ENCODE results near the gene JAKMIP3. TPM values are rescaled to one million over a fixed set of nuclear protein-coding genes. Genes with fewer than 3 reads are reported as not detected.

JAKMIP3 gene
- total RNA-seq, 1 donor from 2014 or later: 1.1 TPM

- no peak for ATAC-seq
- intact Hi-C loops (cut with DNase I): no loop called here
- DNase-seq (ENCODE audit: low spot score): no peak
These were observed 39.7 kb downstream of the JAKMIP3 start for GRCh38 chr10:132105302-132105995.

- intact Hi-C loops (cut with DNase I): no loop called here
- DNase-seq (ENCODE audit: low spot score): peak; percentile 48
- no peak for ATAC-seq
These were observed 40.7 kb downstream of the JAKMIP3 start for GRCh38 chr10:132106431-132106830.

- DNase-seq (ENCODE audit: low spot score) (peak; percentile 42), ATAC-seq (no peak)
- intact Hi-C loops (cut with DNase I): no loop called here
These were observed 41.6 kb downstream of the JAKMIP3 start for GRCh38 chr10:132107186-132107948.

- DNase-seq (ENCODE audit: low spot score): peak; percentile 51
- intact Hi-C loops (cut with DNase I): no loop called here
- ATAC-seq: no peak
These were observed 42.5 kb downstream of the JAKMIP3 start for GRCh38 chr10:132107949-132108877.

GRCh38 chr10:132109341-132110110 is 43.8 kb downstream of the JAKMIP3 start:
- ATAC-seq (peak; percentile 90), DNase-seq (ENCODE audit: low spot score) (peak; percentile 56)
- intact Hi-C loops (cut with DNase I): no loop called here

- ATAC-seq (no peak), DNase-seq (ENCODE audit: low spot score) (peak; percentile 55)
- intact Hi-C loops (cut with DNase I): no loop called here
These were observed 44.4 kb downstream of the JAKMIP3 start for GRCh38 chr10:132110111-132110521.

- intact Hi-C loops (cut with DNase I): no loop called here
- DNase-seq (ENCODE audit: low spot score) (peak; percentile 48), ATAC-seq (no peak)
These were observed 45.0 kb downstream of the JAKMIP3 start for GRCh38 chr10:132110713-132111112.

GRCh38 chr10:132111121-132111731 is 45.5 kb downstream of the JAKMIP3 start:
- intact Hi-C loops (cut with DNase I): no loop called here
- ATAC-seq: no peak
- peak; percentile 31 for DNase-seq (ENCODE audit: low spot score)

GRCh38 chr10:132111871-132112341 is 46.2 kb downstream of the JAKMIP3 start:
- ATAC-seq: no peak
- DNase-seq (ENCODE audit: low spot score): peak; percentile 48
- intact Hi-C loops (cut with DNase I): no loop called here

- no peak for DNase-seq (ENCODE audit: low spot score)
- no peak for ATAC-seq
- intact Hi-C loops (cut with DNase I): no loop called here
These were observed 46.9 kb downstream of the JAKMIP3 start for GRCh38 chr10:132112611-132113010.

- no peak for DNase-seq (ENCODE audit: low spot score)
- intact Hi-C loops (cut with DNase I): no loop called here
- no peak for ATAC-seq
These were observed 47.5 kb downstream of the JAKMIP3 start for GRCh38 chr10:132113206-132113605.

GRCh38 chr10:132113766-132114365 is 48.1 kb downstream of the JAKMIP3 start:
- DNase-seq (ENCODE audit: low spot score) (peak; percentile 31), ATAC-seq (no peak)
- intact Hi-C loops (cut with DNase I): no loop called here

GRCh38 chr10:132114953-132115520 is 49.3 kb downstream of the JAKMIP3 start:
- peak; percentile 47 for DNase-seq (ENCODE audit: low spot score)
- no peak for ATAC-seq
- intact Hi-C loops (cut with DNase I): no loop called here

Other genes starting within 250 kb of the JAKMIP3 start
- gene PPP2R2D, start 164.9 kb upstream of the JAKMIP3 start, total RNA-seq: 30.1 TPM
- gene BNIP3, start 84.0 kb upstream of the JAKMIP3 start, total RNA-seq: 37.9 TPM
- 0.31 TPM for gene DPYSL4, start 121.0 kb downstream of the JAKMIP3 start, total RNA-seq
- gene STK32C, start 242.0 kb downstream of the JAKMIP3 start, total RNA-seq: 11.1 TPM